Choroid plexus epithelial cell (primary cell): ENCODE data around the gene FBXL20.

Experiments
- DNase-seq: peaks from one replicate; pipeline ENCODE4 v3.0.0-alpha.2; 2010; ENCODE audit warnings: low read depth
- H3K4me3 ChIP-seq: 2 replicates; pipeline ENCODE4 v1.5.1; 2011; ENCODE audit warnings: low read depth, mild to moderate bottlenecking, control low read depth, low read length, moderate library complexity
- CTCF ChIP-seq: conservative IDR thresholded peaks from 2 replicates; pipeline ENCODE4 v1.5.1; 2011; ENCODE audit warnings: low read depth, mild to moderate bottlenecking, control low read depth, inconsistent platforms, low read length, moderate library complexity

FBXL20 gene

DNA sequence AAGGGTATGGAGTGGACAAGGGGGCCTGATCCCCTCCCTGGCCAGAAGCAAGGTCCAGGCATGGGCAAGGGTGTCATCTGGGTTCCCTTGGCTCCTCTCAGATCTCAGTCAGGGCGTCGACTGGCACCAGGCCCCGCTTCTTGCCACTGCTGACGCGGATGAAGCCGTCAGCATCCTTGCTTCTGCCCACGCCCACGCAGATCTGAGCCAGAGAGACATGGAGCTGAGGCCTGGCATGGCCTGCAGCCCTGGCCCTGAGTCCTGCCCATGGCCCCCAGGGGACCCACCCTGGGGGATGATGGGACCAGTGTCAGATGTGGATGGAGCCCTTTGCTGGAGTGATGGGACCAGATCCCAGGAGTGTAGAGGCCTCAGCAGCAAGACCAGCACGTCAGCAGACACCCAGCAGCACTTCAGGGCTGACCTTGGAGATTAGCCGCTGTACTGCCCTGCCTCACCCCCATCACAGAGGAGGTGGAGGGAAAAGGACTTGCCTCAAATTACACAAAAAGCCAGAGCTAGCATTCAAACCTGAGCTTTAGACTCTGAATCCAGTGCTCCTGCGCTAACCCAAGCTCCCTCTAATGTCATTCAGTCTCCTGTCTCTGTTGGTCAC is 189.1 kb downstream of the FBXL20 start:
- no peak for TF ChIP-seq CTCF
- DNase-seq: no peak
- H3K4me3 ChIP-seq: no peak overlapping the region

- TF ChIP-seq CTCF: no peak
- DNase-seq: no peak
- H3K4me3 ChIP-seq: peak overlapping the region; percentile 41
Measured at GRCh38 chr17:39210093-39210434, 191.4 kb downstream of the FBXL20 start.

- H3K4me3 ChIP-seq: peak overlapping the region; percentile 41
- DNase-seq: peak; percentile 69
- no peak for TF ChIP-seq CTCF
Measured at GRCh38 chr17:39209317-39210092, 191.9 kb downstream of the FBXL20 start.

DNA sequence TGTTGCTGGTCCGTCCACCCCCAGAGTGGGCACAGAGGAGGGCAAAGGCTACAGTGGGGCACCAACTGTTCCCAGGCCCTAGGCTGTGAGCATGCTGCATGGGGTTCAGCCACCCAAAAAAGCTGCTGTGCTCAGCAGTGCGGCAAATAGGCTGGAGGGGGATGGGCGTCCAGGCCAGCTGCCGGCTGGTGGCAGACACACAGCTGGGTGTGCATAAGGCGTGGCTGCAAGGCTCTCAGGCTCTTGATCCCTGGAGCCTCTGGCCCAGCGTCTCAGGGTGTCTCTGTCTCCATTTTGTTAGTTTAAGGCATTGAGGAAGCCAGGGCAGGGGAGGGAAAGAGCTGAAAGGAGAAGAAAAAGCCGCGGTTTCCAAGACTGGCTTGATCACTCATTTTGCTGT is 192.5 kb downstream of the FBXL20 start:
- DNase-seq: no peak
- TF ChIP-seq CTCF: no peak
- H3K4me3 ChIP-seq: no peak overlapping the region

- H3K4me3 ChIP-seq: no peak overlapping the region
- DNase-seq: no peak
- no peak for TF ChIP-seq CTCF
Measured at GRCh38 chr17:39208136-39208535, 193.3 kb downstream of the FBXL20 start.

DNA sequence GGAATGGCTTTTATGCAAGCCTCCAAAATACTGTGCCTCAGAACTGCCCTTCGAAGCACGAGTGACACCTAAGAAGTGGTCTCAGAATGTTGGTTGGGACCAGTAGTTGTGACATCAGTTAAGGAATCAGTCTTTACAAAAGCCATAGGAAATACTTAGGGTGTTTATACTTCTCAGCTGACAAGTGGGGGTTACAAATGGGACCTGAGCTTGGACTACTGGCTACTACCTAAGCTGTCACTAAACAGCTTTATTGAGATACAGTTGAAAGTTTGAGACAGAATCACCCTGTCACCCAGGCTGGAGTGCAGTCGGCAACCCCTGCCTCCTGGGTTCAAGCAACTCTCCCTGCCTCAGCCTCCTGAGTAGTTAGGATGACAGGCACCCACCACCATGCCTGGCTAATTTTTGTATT is 196.3 kb downstream of the FBXL20 start:
- no peak for TF ChIP-seq CTCF
- H3K4me3 ChIP-seq: no peak overlapping the region
- no peak for DNase-seq

DNA sequence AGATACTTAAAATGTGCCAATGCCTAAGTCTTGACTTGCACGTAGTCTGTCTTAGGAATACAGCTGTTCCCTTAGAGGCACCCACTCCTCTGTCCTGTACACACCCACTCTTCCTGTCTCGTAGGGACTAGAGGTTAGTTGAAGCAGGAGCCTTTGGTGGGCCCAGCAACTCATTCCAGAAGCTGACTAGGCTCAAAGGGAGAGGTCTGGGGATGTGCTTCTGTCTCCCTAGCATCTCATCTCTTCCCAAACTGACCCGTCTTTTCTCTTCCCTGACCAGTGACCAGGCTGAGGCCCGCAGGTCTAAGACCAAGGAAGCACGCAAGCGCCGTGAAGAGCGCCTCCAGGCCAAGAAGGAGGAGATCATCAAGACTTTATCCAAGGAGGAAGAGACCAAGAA is 197.2 kb downstream of the FBXL20 start:
- H3K4me3 ChIP-seq: no peak overlapping the region
- no peak for TF ChIP-seq CTCF
- no peak for DNase-seq
